Breast epithelium (tissue), 4 donors: ENCODE data around the gene NCAM2. TPM values are rescaled to one million over a fixed set of nuclear protein-coding genes. Genes with fewer than 3 reads are reported as not detected.

Source experiments
- DNase-seq, 2 donors: peaks; one replicate each; pipeline ENCODE4 v3.0.0-alpha.2; 2019; ENCODE audit warnings: low spot score in 2 of 2
- H3K27ac ChIP-seq, 2 donors: fragments of 200-600 bp; sonication (generic) in 1 of 2; one replicate each; pipeline ENCODE4 v1.5.1; 2016 to 2019; ENCODE audit warnings: mild to moderate bottlenecking in 1 of 2
- H3K27me3 ChIP-seq, 2 donors: fragments of 200-600 bp; sonication (generic) in 1 of 2; one replicate each; pipeline versions ENCODE4 v1.5.1 to v1.6.0; 2017 to 2019; ENCODE audit warnings: control low read depth in 1 of 2, mild to moderate bottlenecking in 1 of 2
- H3K36me3 ChIP-seq: fragments of 200-600 bp; one replicate; pipeline ENCODE4 v1.5.1; 2019
- H3K4me1 ChIP-seq, 2 donors: fragments of 200-600 bp; sonication (generic); one replicate each; pipeline ENCODE4 v1.5.1; 2016 to 2019; ENCODE audit warnings: control low read depth in 1 of 2
- H3K4me3 ChIP-seq, 3 donors: fragments of 200-600 bp; sonication (generic); 1 replicate in 2 of 3; 2 replicates in 1 of 3; pipeline ENCODE4 v1.5.1; 2016 to 2019; ENCODE audit warnings: mild to moderate bottlenecking in 3 of 3, moderate library complexity in 2 of 3
- H3K9me3 ChIP-seq, 2 donors: fragments of 200-600 bp; sonication (generic) in 1 of 2; one replicate each; pipeline ENCODE4 v1.5.1; 2016 to 2019; ENCODE audit warnings: control low read depth in 1 of 2
- CTCF ChIP-seq, 3 donors: fragments of 450-650 bp; IDR thresholded peaks; one replicate each; pipeline ENCODE4 v1.5.1; 2016 to 2017; ENCODE audit warnings: antibody characterized with exemption in 3 of 3, mild to moderate bottlenecking in 3 of 3, moderate library complexity in 3 of 3
- POLR2A ChIP-seq: fragments of 450-650 bp; IDR thresholded peaks from one replicate; pipeline ENCODE4 v1.6.1; 2016; ENCODE audit warnings: antibody characterized with exemption, mild to moderate bottlenecking, moderate library complexity
- POLR2AphosphoS5 ChIP-seq, 3 donors: sonication (generic); formaldehyde crosslinking; IDR thresholded peaks; one replicate each; pipeline ENCODE4 v1.6.1; 2017; ENCODE audit warnings: antibody characterized with exemption in 3 of 3
- intact Hi-C: fragments of 100-400 bp; cut with DNase I; formaldehyde crosslinking; loops from one replicate; pipeline ENCODE4 v1.15.1; 2023; ENCODE audit warnings: low total_unique reads
- total RNA-seq, 3 donors: library from RNA; depleted of rRNA; stranded (reverse); fragments of >200 nt; gene quantifications; one replicate each; pipeline ENCODE4 v1.1.0, GENCODE V29; 2016

The NCAM2 gene
- total RNA-seq, 3 donors from 2014 or later: 2.6 to 6.3 (median 3.6) TPM

GRCh38 chr21:21332492-21332891 lies 334.3 kb downstream of the NCAM2 start:
- intact Hi-C loops: no loop called here
- Histone ChIP-seq H3K9me3 (no peaks in the 10 kb centered on the region), H3K27me3 (no peaks in the 10 kb centered on the region), H3K27ac (no peak overlapping the region), H3K36me3 (no peaks in the 10 kb centered on the region), H3K4me1 (no peaks in the 10 kb centered on the region), H3K4me3 (no peak overlapping the region)
- TF ChIP-seq POLR2AphosphoS5 (IDR thresholded peaks at IDR 0.05) (no peak), CTCF (IDR thresholded peaks at IDR 0.05) (no peak), POLR2A (no peak)
- DNase-seq: no peak

GRCh38 chr21:21341041-21341440 lies 342.8 kb downstream of the NCAM2 start:
- Histone ChIP-seq H3K4me3 (no peak overlapping the region), H3K27ac (no peak overlapping the region), H3K36me3 (no peaks in the 10 kb centered on the region), H3K4me1 (no peaks in the 10 kb centered on the region), H3K9me3 (peaks cover 17 to 22% of the 10 kb centered on the region in 2 donors), H3K27me3 (no peaks in the 10 kb centered on the region)
- no peak for TF ChIP-seq POLR2AphosphoS5 (IDR thresholded peaks at IDR 0.05)
- TF ChIP-seq CTCF (IDR thresholded peaks at IDR 0.05): no peak
- TF ChIP-seq POLR2A: no peak
- intact Hi-C loops: no loop called here
- no peak for DNase-seq

GRCh38 chr21:21345296-21345695 lies 347.1 kb downstream of the NCAM2 start:
- peaks cover 17 to 34% of the 10 kb centered on the region in 2 donors for H3K9me3 ChIP-seq
- DNase-seq: no peak
- intact Hi-C loops: no loop called here
- H3K36me3 ChIP-seq: no peaks in the 10 kb centered on the region
- no peaks in the 10 kb centered on the region for H3K4me1 ChIP-seq
- no peaks in the 10 kb centered on the region for H3K27me3 ChIP-seq
- H3K27ac ChIP-seq: no peak overlapping the region
- no peak for TF ChIP-seq POLR2A
- TF ChIP-seq POLR2AphosphoS5 (IDR thresholded peaks at IDR 0.05): no peak
- TF ChIP-seq CTCF (IDR thresholded peaks at IDR 0.05): no peak
- H3K4me3 ChIP-seq: no peak overlapping the region

- intact Hi-C loops: no loop called here
- no peak for TF ChIP-seq CTCF (IDR thresholded peaks at IDR 0.05)
- no peak for TF ChIP-seq POLR2AphosphoS5 (IDR thresholded peaks at IDR 0.05)
- TF ChIP-seq POLR2A: no peak
Measured at GRCh38 chr21:21345872-21346271, 347.7 kb downstream of the NCAM2 start.

GRCh38 chr21:21366277-21366676 lies 368.1 kb downstream of the NCAM2 start:
- TF ChIP-seq POLR2AphosphoS5 (IDR thresholded peaks at IDR 0.05): no peak
- TF ChIP-seq CTCF (IDR thresholded peaks at IDR 0.05): no peak
- TF ChIP-seq POLR2A: no peak
- Histone ChIP-seq H3K27me3 (no peaks in the 10 kb centered on the region), H3K36me3 (no peaks in the 10 kb centered on the region), H3K27ac (no peak overlapping the region), H3K4me1 (no peaks in the 10 kb centered on the region), H3K9me3 (no peaks in the 10 kb centered on the region), H3K4me3 (no peak overlapping the region)
- intact Hi-C loops: no loop called here
- no peak for DNase-seq

More at GRCh38 chr21:21345872-21346271, 347.7 kb downstream of the NCAM2 start:
- H3K9me3 ChIP-seq: peaks cover 17 to 34% of the 10 kb centered on the region in 2 donors
- no peaks in the 10 kb centered on the region for H3K27me3 ChIP-seq
- H3K4me3 ChIP-seq: no peak overlapping the region
- no peaks in the 10 kb centered on the region for H3K4me1 ChIP-seq
- DNase-seq: no peak
- no peak overlapping the region for H3K27ac ChIP-seq
- no peaks in the 10 kb centered on the region for H3K36me3 ChIP-seq
